Ovary (tissue), 3 donors: Measurements from ENCODE around the gene CAB39.

Experiments used
- EP300 ChIP-seq: sonication (generic); formaldehyde crosslinking; IDR thresholded peaks from one replicate; pipeline ENCODE4 v1.6.1; 2017; ENCODE audit warnings: antibody characterized with exemption
- POLR2A ChIP-seq: fragments of 450-650 bp; IDR thresholded peaks from one replicate; pipeline ENCODE4 v1.6.1; 2017; ENCODE audit warnings: antibody characterized with exemption, mild to moderate bottlenecking, moderate library complexity
- TF ChIP-seq, protein P1 (sequence below), 3 donors: fragments of 450-650 bp in 2 of 3; fragments of 200-600 bp in 1 of 3; IDR thresholded peaks; one replicate each; pipeline versions ENCODE4 v1.5.1 to v1.8.0; 2016 to 2022; ENCODE audit warnings: antibody characterized with exemption in 3 of 3, mild to moderate bottlenecking in 1 of 3
- donor health status: DM: no; HTN: no; CAD: no.

DNA sequence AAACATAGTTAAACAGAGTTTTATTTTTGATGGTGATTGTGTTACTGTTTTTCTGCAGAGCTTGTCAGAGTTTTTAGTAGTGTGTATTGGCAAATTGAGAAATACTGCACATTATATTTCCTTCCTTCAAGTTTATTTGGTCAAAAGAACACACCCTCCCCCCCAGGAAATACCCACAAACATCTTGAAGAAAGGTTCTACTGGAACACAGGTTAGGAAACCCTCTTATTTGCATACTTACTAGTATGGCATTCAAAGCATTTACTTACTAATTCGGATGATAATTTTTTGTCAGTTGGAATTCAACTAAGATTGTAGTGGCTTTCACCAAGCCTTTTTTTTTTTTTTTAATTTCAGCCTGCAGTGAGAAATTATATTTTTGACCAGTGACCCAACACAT lies 9.1 kb downstream of the CAB39 start:
- TF ChIP-seq, protein P1, sequence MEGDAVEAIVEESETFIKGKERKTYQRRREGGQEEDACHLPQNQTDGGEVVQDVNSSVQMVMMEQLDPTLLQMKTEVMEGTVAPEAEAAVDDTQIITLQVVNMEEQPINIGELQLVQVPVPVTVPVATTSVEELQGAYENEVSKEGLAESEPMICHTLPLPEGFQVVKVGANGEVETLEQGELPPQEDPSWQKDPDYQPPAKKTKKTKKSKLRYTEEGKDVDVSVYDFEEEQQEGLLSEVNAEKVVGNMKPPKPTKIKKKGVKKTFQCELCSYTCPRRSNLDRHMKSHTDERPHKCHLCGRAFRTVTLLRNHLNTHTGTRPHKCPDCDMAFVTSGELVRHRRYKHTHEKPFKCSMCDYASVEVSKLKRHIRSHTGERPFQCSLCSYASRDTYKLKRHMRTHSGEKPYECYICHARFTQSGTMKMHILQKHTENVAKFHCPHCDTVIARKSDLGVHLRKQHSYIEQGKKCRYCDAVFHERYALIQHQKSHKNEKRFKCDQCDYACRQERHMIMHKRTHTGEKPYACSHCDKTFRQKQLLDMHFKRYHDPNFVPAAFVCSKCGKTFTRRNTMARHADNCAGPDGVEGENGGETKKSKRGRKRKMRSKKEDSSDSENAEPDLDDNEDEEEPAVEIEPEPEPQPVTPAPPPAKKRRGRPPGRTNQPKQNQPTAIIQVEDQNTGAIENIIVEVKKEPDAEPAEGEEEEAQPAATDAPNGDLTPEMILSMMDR (IDR thresholded peaks at IDR 0.05), result no peak
- TF ChIP-seq EP300 (no peak), POLR2A (no peak)
